H7 (cell line): ENCODE measurements around the gene GRB7. TPM values are rescaled to one million over a fixed set of nuclear protein-coding genes. Genes with fewer than 3 reads are reported as not detected.
"Not testable (repeated sequence)": the region's sequence is repeated elsewhere in the genome, so short reads cannot be mapped to it uniquely, and the experiment has no call there.

Experiments
- DNase-seq: peaks from one replicate; pipeline ENCODE4 v3.0.0; 2012
- H3K27me3 ChIP-seq: 2 replicates; pipeline ENCODE4 v1.6.0; 2011; ENCODE audit warnings: mild to moderate bottlenecking, low read length; ENCODE audit not compliant: control insufficient read depth, insufficient read depth
- H3K36me3 ChIP-seq: replicated peaks from 2 replicates; pipeline ENCODE4 v1.5.1; 2011; ENCODE audit warnings: low read length; ENCODE audit not compliant: control insufficient read depth, insufficient read depth
- H3K4me3 ChIP-seq: 2 replicates; pipeline ENCODE4 v1.5.1; 2011; ENCODE audit warnings: low read depth, mild to moderate bottlenecking, control low read depth, low read length, moderate library complexity; ENCODE audit not compliant: insufficient read depth
- total RNA-seq: library from RNA; depleted of rRNA; stranded (reverse); fragments of >200 nt; shearing (Covaris generic); gene quantifications from 2 replicates; pipeline ENCODE4 v1.2.3, GENCODE V29; 2014

The GRB7 gene
- total RNA-seq, 1 experiment from 2014 or later: 34.3 TPM

DNA sequence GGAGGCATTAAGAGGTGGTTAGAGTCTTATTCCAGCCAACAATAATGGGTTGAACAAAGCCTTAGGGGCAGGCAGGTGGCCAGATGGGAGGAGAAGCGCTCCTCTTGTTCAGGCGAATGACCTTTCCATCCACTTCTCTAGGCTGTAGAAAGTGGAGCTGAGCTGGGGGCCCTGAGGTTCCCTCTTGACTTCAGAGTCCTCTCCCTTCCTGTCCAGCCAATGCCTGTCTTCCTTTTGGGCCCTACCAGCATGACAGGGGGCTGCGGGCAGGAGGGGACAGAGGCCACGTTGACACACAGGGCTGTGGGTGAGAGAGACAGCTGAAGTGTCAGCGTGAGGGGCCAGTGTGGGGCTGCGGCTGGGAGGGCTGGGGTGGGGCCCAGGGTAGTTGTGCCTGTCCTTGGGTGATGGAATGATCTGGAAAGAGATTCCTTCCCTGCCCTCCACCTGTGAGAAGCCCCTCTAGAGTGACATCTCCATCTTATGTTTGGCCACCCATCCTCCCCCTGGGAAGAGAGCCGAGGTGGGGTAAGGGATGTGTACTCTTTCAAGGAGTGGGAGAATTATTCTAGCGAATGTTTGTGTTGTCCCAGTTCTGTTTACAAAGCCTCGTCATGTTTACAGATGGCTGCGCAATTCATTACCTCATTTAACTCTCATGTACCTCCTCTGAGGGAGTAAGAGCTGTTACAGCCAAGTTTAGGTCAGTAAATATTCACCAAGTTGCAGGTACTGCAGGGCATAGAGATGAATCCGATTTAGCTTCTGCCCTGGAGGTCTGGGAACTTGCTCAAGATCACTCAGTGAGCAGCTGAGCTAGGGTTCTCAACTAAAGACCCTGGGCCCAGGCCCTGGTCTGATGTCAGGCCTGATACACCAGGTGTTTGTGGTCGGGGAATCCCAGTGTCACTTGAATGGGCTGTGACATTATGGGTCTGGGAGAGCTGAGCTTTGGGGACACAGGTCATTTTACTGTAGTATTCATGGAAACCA lies 34.5 kb upstream of the GRB7 start:
- Histone ChIP-seq H3K27me3 (no peaks in the 10 kb centered on the region), H3K36me3 (peaks cover 4% of the 10 kb centered on the region), H3K4me3 (no peak overlapping the region)
- no peak for DNase-seq

- H3K4me3 ChIP-seq: no peak overlapping the region
- H3K27me3 ChIP-seq: no peaks in the 10 kb centered on the region
- DNase-seq: no peak
- H3K36me3 ChIP-seq: peaks cover 11% of the 10 kb centered on the region
Measured at GRCh38 chr17:39703913-39704312, 33.8 kb upstream of the GRB7 start.

DNA sequence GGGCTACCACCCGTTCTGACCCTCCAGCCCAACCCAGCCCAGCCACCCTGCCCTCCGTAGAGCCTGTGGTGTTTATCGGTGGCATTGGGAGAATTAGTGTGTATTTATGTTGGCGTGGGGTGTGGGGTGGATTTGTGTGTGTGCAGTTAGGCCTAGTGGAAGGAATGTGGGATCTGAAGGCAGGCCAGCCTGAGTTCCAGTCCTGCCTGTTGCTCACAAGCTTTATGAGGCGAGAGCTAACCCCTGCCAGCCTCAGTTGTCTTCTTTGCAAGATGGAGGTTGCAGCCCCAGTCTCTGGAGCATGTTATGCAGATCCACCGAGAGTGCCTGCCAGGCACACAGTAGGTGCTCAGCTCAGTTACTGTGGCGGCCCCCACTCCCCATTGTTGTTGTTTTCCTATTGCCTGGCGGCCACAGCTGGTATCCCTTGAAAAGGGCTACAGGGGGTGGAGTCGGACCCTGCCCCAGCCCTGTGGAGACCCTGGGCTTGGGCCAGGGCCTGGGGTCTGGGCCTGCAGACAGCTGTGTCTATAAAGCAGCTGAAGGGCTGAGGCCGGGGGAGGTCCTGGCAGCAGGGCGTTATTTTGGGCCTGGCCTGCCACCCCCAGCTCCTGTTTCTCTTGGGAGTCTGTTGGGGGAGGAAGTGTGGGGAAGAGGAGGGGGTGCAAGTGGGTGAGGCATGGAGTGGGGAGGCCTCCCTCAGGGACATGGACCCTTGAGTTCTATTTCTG lies 32.8 kb upstream of the GRB7 start:
- Histone ChIP-seq H3K36me3 (peaks cover 15% of the 10 kb centered on the region), H3K27me3 (no peaks in the 10 kb centered on the region)

DNA sequence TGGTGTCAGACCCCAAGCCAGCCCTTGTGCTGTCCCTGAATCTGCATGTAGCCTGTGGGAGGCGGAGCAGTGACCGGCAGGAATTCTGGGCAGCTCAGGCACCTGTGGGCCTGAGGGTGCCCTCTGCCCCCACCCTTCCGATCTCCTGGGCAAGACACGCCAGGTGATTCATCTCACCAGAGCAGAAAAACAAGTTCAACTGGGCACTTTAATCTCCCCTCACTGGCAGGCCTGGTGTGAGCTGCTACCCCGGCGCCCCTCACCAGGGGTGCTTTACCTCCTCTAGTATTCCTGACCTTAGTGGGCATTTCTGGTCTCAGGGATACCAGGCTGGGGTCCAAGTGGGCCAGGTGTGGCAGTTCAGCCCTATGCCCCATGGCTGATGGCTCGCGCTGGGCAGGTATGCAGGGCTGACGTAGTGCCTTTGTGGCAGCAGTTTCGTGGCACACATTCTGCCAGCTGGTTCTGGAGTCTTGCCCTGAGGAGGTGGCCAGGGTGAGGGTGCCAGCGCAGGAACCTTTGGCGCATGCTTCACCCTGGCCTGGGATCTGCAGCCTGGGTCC lies 31.9 kb upstream of the GRB7 start:
- Histone ChIP-seq H3K27me3 (no peaks in the 10 kb centered on the region), H3K4me3 (no peak overlapping the region), H3K36me3 (peaks cover 19% of the 10 kb centered on the region)
- DNase-seq: no peak

More for the DNA sequence above, 32.8 kb upstream of the GRB7 start:
- H3K4me3 ChIP-seq: no peak overlapping the region
- peak; percentile 89 for DNase-seq

GRCh38 chr17:39706383-39706782 lies 31.4 kb upstream of the GRB7 start:
- Histone ChIP-seq H3K27me3 (no peaks in the 10 kb centered on the region), H3K36me3 (peaks cover 20% of the 10 kb centered on the region), H3K4me3 (no peak overlapping the region)
- no peak for DNase-seq

- H3K27me3 ChIP-seq: no peaks in the 10 kb centered on the region
- no peak overlapping the region for H3K4me3 ChIP-seq
- DNase-seq: no peak
- peaks cover 24% of the 10 kb centered on the region for H3K36me3 ChIP-seq
Measured at GRCh38 chr17:39706921-39707337, 30.8 kb upstream of the GRB7 start.

DNA sequence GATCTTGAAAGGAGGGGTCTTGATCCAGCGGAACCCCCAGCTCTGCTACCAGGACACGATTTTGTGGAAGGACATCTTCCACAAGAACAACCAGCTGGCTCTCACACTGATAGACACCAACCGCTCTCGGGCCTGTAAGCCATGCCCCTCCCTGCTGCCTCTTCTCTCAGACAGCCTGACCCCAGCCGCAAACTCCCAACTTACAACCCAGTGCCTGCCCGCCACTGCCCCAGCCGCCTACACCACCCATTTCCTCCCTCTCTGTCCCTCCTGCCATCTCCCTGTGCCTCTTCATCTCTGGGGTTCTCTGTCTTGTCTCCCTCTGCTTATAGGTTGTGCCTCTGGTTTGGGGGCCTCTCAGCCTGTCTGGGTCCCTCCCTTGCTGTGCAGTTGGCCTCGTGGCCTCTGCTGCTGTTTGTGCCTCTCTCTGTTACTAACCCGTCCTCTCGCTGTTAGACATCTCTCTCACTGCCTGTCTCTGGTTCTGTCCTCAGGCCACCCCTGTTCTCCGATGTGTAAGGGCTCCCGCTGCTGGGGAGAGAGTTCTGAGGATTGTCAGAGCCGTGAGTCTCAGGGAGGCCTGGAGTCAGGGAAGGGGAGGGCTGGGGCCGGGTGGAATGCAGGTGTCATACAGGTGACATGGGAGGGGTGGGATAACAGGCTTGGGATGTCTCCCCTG lies 28.3 kb upstream of the GRB7 start:
- no peak overlapping the region for H3K4me3 ChIP-seq
- H3K36me3 ChIP-seq: peaks cover 29% of the 10 kb centered on the region

GRCh38 chr17:39709998-39710964 lies 27.5 kb upstream of the GRB7 start:
- Histone ChIP-seq H3K4me3 (no peak overlapping the region), H3K27me3 (no peaks in the 10 kb centered on the region), H3K36me3 (peaks cover 30% of the 10 kb centered on the region)
- no peak for DNase-seq

More for the DNA sequence above, 28.3 kb upstream of the GRB7 start:
- H3K27me3 ChIP-seq: no peaks in the 10 kb centered on the region
- DNase-seq: no peak

DNA sequence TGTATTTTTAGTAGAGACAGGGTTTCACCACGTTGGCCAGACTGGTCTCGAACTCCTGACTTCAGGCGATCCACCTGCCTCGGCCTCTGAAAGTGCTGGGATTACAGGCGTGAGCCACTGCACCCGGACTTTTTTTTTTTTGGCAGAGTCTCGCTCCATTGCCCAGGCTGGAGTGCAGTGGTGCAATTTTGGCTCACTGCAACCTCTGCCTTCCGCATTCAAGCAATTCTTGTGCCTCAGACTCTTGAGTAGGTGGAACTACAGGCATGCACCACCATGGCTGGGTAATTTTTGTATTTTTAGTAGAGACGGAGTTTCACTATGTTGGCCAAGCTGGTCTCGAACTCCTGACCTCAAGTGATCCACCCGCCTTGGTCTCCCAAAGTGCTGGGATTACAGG lies 26.7 kb upstream of the GRB7 start:
- not testable (repeated sequence) for H3K27me3 ChIP-seq, H3K4me3 ChIP-seq, DNase-seq
- peaks cover 36% of the 10 kb centered on the region for H3K36me3 ChIP-seq

DNA sequence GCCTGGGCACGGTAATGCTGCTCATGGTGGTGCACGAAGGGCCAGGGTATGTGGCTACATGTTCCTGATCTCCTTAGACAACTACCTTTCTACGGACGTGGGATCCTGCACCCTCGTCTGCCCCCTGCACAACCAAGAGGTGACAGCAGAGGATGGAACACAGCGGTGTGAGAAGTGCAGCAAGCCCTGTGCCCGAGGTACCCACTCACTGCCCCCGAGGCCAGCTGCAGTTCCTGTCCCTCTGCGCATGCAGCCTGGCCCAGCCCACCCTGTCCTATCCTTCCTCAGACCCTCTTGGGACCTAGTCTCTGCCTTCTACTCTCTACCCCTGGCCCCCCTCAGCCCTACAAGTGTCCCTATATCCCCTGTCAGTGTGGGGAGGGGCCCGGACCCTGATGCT lies 25.9 kb upstream of the GRB7 start:
- Histone ChIP-seq H3K4me3 (no peak overlapping the region), H3K36me3 (peaks cover 38% of the 10 kb centered on the region), H3K27me3 (no peaks in the 10 kb centered on the region)
- DNase-seq: no peak

DNA sequence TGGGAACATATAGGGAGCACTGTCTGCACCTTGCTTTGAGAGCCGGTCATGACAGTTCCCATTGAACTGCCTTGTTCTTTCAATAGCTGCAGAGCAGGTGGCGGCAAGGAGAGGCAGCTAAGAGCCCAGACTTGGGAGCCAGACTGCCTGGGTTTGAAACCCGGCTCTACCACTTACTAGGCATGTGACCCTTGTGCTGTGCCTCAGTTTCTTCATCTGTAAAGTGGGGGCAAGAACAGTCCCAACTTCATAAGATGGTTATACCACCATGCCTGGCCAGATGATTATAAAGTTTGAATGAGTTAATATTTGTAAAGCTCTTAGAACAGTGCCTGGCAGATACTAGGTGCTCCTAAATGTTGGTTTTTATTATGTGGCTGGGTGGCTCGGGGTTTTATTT lies 23.5 kb upstream of the GRB7 start:
- no peak for DNase-seq
- H3K4me3 ChIP-seq: no peak overlapping the region
- H3K36me3 ChIP-seq: peaks cover 28% of the 10 kb centered on the region
- H3K27me3 ChIP-seq: no peaks in the 10 kb centered on the region

GRCh38 chr17:39715375-39716072 lies 22.2 kb upstream of the GRB7 start:
- DNase-seq: no peak
- Histone ChIP-seq H3K4me3 (no peak overlapping the region), H3K27me3 (no peaks in the 10 kb centered on the region), H3K36me3 (peaks cover 29% of the 10 kb centered on the region)
